Measurements from ENCODE around the gene STK40.

Gene STK40

GRCh38 chr1:36377791-36378492 lies 7.8 kb downstream of the STK40 start:
- peaks cover 45 to 46% of the 10 kb centered on the region in 2 donors for H3K4me1 ChIP-seq (ENCODE audit: control insufficient read depth in 1 of 2, insufficient read depth in 2 of 2, low read length in 2 of 2)
- H3K36me3 ChIP-seq (ENCODE audit: control insufficient read depth in 1 of 2, insufficient read depth in 2 of 2, low read length in 2 of 2), result peaks cover 4 to 13% of the 10 kb centered on the region in 2 donors
- H3K27ac ChIP-seq (ENCODE audit: low read depth, low read length), result no peak overlapping the region
- no peak overlapping the region for H3K4me3 ChIP-seq (ENCODE audit: low read depth in 1 of 2, low read length in 2 of 2)
- H3K9me3 ChIP-seq (ENCODE audit: control insufficient read depth in 1 of 2, low read length in 2 of 2), result no peaks in the 10 kb centered on the region
- H3K9ac ChIP-seq (ENCODE audit: low read depth in 1 of 2, low read length in 2 of 2), result no peak overlapping the region
- no peaks in the 10 kb centered on the region for H3K27me3 ChIP-seq (ENCODE audit: control insufficient read depth in 1 of 2, insufficient read depth in 2 of 2, low read length in 2 of 2)

GRCh38 chr1:36372617-36373016 lies 13.1 kb downstream of the STK40 start:
- Histone ChIP-seq H3K9ac (ENCODE audit: low read depth in 1 of 2, low read length in 2 of 2) (peak overlapping the region in 1 of 2 donors; percentile 41), H3K4me1 (ENCODE audit: control insufficient read depth in 1 of 2, insufficient read depth in 2 of 2, low read length in 2 of 2) (peaks cover 32 to 48% of the 10 kb centered on the region in 2 donors), H3K27me3 (ENCODE audit: control insufficient read depth in 1 of 2, insufficient read depth in 2 of 2, low read length in 2 of 2) (no peaks in the 10 kb centered on the region), H3K27ac (ENCODE audit: low read depth, low read length) (no peak overlapping the region), H3K4me3 (ENCODE audit: low read depth in 1 of 2, low read length in 2 of 2) (no peak overlapping the region), H3K9me3 (ENCODE audit: control insufficient read depth in 1 of 2, low read length in 2 of 2) (no peaks in the 10 kb centered on the region), H3K36me3 (ENCODE audit: control insufficient read depth in 1 of 2, insufficient read depth in 2 of 2, low read length in 2 of 2) (peaks cover 4 to 10% of the 10 kb centered on the region in 2 donors)

- Histone ChIP-seq H3K9me3 (ENCODE audit: control insufficient read depth in 1 of 2, low read length in 2 of 2) (no peaks in the 10 kb centered on the region), H3K4me1 (ENCODE audit: control insufficient read depth in 1 of 2, insufficient read depth in 2 of 2, low read length in 2 of 2) (peaks cover 21 to 34% of the 10 kb centered on the region in 2 donors), H3K27ac (ENCODE audit: low read depth, low read length) (no peak overlapping the region)
These were observed 16.5 kb downstream of the STK40 start for GRCh38 chr1:36369061-36369861.

GRCh38 chr1:36367798-36368197 lies 17.9 kb downstream of the STK40 start:
- peaks cover 6 to 19% of the 10 kb centered on the region in 2 donors for H3K4me1 ChIP-seq (ENCODE audit: control insufficient read depth in 1 of 2, insufficient read depth in 2 of 2, low read length in 2 of 2)

More at GRCh38 chr1:36369061-36369861, 16.5 kb downstream of the STK40 start:
- H3K4me3 ChIP-seq (ENCODE audit: low read depth in 1 of 2, low read length in 2 of 2), result no peak overlapping the region
- H3K36me3 ChIP-seq (ENCODE audit: control insufficient read depth in 1 of 2, insufficient read depth in 2 of 2, low read length in 2 of 2), result peaks cover 0 to 17% of the 10 kb centered on the region in 2 donors
- no peaks in the 10 kb centered on the region for H3K27me3 ChIP-seq (ENCODE audit: control insufficient read depth in 1 of 2, insufficient read depth in 2 of 2, low read length in 2 of 2)
- no peak overlapping the region for H3K9ac ChIP-seq (ENCODE audit: low read depth in 1 of 2, low read length in 2 of 2)

GRCh38 chr1:36367066-36367465 lies 18.7 kb downstream of the STK40 start:
- Histone ChIP-seq H3K27me3 (ENCODE audit: control insufficient read depth in 1 of 2, insufficient read depth in 2 of 2, low read length in 2 of 2) (no peaks in the 10 kb centered on the region), H3K4me1 (ENCODE audit: control insufficient read depth in 1 of 2, insufficient read depth in 2 of 2, low read length in 2 of 2) (peaks cover 5 to 17% of the 10 kb centered on the region in 2 donors), H3K36me3 (ENCODE audit: control insufficient read depth in 1 of 2, insufficient read depth in 2 of 2, low read length in 2 of 2) (peaks cover 0 to 29% of the 10 kb centered on the region in 2 donors), H3K9ac (ENCODE audit: low read depth in 1 of 2, low read length in 2 of 2) (no peak overlapping the region), H3K9me3 (ENCODE audit: control insufficient read depth in 1 of 2, low read length in 2 of 2) (no peaks in the 10 kb centered on the region), H3K4me3 (ENCODE audit: low read depth in 1 of 2, low read length in 2 of 2) (no peak overlapping the region), H3K27ac (ENCODE audit: low read depth, low read length) (no peak overlapping the region)

More at GRCh38 chr1:36367798-36368197, 17.9 kb downstream of the STK40 start:
- Histone ChIP-seq H3K4me3 (ENCODE audit: low read depth in 1 of 2, low read length in 2 of 2) (no peak overlapping the region), H3K27me3 (ENCODE audit: control insufficient read depth in 1 of 2, insufficient read depth in 2 of 2, low read length in 2 of 2) (no peaks in the 10 kb centered on the region), H3K9me3 (ENCODE audit: control insufficient read depth in 1 of 2, low read length in 2 of 2) (no peaks in the 10 kb centered on the region), H3K27ac (ENCODE audit: low read depth, low read length) (no peak overlapping the region), H3K9ac (ENCODE audit: low read depth in 1 of 2, low read length in 2 of 2) (no peak overlapping the region), H3K36me3 (ENCODE audit: control insufficient read depth in 1 of 2, insufficient read depth in 2 of 2, low read length in 2 of 2) (peaks cover 0 to 22% of the 10 kb centered on the region in 2 donors)

GRCh38 chr1:36366091-36366661 lies 19.5 kb downstream of the STK40 start:
- no peaks in the 10 kb centered on the region for H3K9me3 ChIP-seq (ENCODE audit: control insufficient read depth in 1 of 2, low read length in 2 of 2)
- peaks cover 5 to 17% of the 10 kb centered on the region in 2 donors for H3K4me1 ChIP-seq (ENCODE audit: control insufficient read depth in 1 of 2, insufficient read depth in 2 of 2, low read length in 2 of 2)
- H3K27ac ChIP-seq (ENCODE audit: low read depth, low read length), result no peak overlapping the region
- no peak overlapping the region for H3K9ac ChIP-seq (ENCODE audit: low read depth in 1 of 2, low read length in 2 of 2)
- no peaks in the 10 kb centered on the region for H3K27me3 ChIP-seq (ENCODE audit: control insufficient read depth in 1 of 2, insufficient read depth in 2 of 2, low read length in 2 of 2)
- H3K36me3 ChIP-seq (ENCODE audit: control insufficient read depth in 1 of 2, insufficient read depth in 2 of 2, low read length in 2 of 2), result peaks cover under 1 to 36% of the 10 kb centered on the region in 2 donors
- H3K4me3 ChIP-seq (ENCODE audit: low read depth in 1 of 2, low read length in 2 of 2), result peak overlapping the region in 1 of 2 donors; percentile 24

GRCh38 chr1:36365381-36365780 lies 20.3 kb downstream of the STK40 start:
- H3K4me3 ChIP-seq (ENCODE audit: low read depth in 1 of 2, low read length in 2 of 2), result no peak overlapping the region
- no peaks in the 10 kb centered on the region for H3K9me3 ChIP-seq (ENCODE audit: control insufficient read depth in 1 of 2, low read length in 2 of 2)
- no peak overlapping the region for H3K27ac ChIP-seq (ENCODE audit: low read depth, low read length)
- no peak overlapping the region for H3K9ac ChIP-seq (ENCODE audit: low read depth in 1 of 2, low read length in 2 of 2)
- H3K4me1 ChIP-seq (ENCODE audit: control insufficient read depth in 1 of 2, insufficient read depth in 2 of 2, low read length in 2 of 2), result peaks cover 5 to 17% of the 10 kb centered on the region in 2 donors
- no peaks in the 10 kb centered on the region for H3K27me3 ChIP-seq (ENCODE audit: control insufficient read depth in 1 of 2, insufficient read depth in 2 of 2, low read length in 2 of 2)
- peaks cover 6 to 43% of the 10 kb centered on the region in 2 donors for H3K36me3 ChIP-seq (ENCODE audit: control insufficient read depth in 1 of 2, insufficient read depth in 2 of 2, low read length in 2 of 2)

GRCh38 chr1:36359911-36360550 lies 25.7 kb downstream of the STK40 start:
- Histone ChIP-seq H3K9me3 (ENCODE audit: control insufficient read depth in 1 of 2, low read length in 2 of 2) (no peaks in the 10 kb centered on the region), H3K36me3 (ENCODE audit: control insufficient read depth in 1 of 2, insufficient read depth in 2 of 2, low read length in 2 of 2) (peaks cover 26 to 62% of the 10 kb centered on the region in 2 donors), H3K27me3 (ENCODE audit: control insufficient read depth in 1 of 2, insufficient read depth in 2 of 2, low read length in 2 of 2) (no peaks in the 10 kb centered on the region), H3K4me1 (ENCODE audit: control insufficient read depth in 1 of 2, insufficient read depth in 2 of 2, low read length in 2 of 2) (no peaks in the 10 kb centered on the region), H3K27ac (ENCODE audit: low read depth, low read length) (peak overlapping the region; percentile 13), H3K4me3 (ENCODE audit: low read depth in 1 of 2, low read length in 2 of 2) (no peak overlapping the region), H3K9ac (ENCODE audit: low read depth in 1 of 2, low read length in 2 of 2) (no peak overlapping the region)

GRCh38 chr1:36359383-36359782 lies 26.3 kb downstream of the STK40 start:
- Histone ChIP-seq H3K4me3 (ENCODE audit: low read depth in 1 of 2, low read length in 2 of 2) (no peak overlapping the region), H3K27ac (ENCODE audit: low read depth, low read length) (no peak overlapping the region), H3K9me3 (ENCODE audit: control insufficient read depth in 1 of 2, low read length in 2 of 2) (no peaks in the 10 kb centered on the region), H3K4me1 (ENCODE audit: control insufficient read depth in 1 of 2, insufficient read depth in 2 of 2, low read length in 2 of 2) (no peaks in the 10 kb centered on the region), H3K36me3 (ENCODE audit: control insufficient read depth in 1 of 2, insufficient read depth in 2 of 2, low read length in 2 of 2) (peaks cover 29 to 68% of the 10 kb centered on the region in 2 donors), H3K27me3 (ENCODE audit: control insufficient read depth in 1 of 2, insufficient read depth in 2 of 2, low read length in 2 of 2) (no peaks in the 10 kb centered on the region), H3K9ac (ENCODE audit: low read depth in 1 of 2, low read length in 2 of 2) (no peak overlapping the region)

Data from duodenal mucosa (tissue), 2 donors.